Measurements from ENCODE around the gene SNAPC5.
"Not testable (repeated sequence)": the region's sequence is repeated elsewhere in the genome, so short reads cannot be mapped to it uniquely, and the experiment has no call there.

The SNAPC5 gene

DNA sequence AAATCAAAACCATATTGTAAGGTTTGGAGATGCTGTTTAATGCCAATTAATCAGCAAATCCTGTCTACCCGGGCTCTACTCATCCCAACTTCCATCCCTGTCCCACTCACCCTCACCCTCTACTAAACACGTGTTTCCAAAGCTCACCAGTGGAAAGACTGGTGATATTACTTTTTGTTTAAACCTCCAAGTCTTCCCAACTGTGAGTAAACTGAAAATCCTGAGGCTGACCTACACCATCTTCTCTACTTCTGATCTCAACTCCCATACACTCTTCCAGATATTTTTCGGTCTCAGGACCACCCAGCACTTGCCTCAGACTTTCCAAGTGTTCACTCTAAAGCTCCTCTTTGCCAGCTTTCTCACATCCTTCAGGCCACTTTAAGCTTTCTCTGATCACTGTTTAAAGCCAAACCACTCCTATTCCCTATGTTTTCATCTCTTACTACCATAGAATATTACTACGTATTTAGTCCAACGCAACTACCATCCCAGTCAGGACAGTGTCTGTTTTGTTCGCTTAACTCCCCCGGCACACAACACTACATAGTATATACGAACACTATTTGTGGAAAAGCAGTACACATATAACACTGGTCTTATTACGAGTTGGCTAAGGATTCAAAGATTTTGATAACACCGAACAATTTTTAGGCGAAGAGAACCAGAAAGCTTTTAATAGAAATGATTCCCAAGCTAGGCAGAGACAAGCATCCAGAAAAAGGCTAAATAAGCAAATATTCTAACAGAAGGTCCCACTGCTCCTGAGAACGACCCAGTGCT is 6.4 kb upstream of the SNAPC5 start:
- no peak for DNase-seq (ENCODE audit: low read depth)
- peak overlapping the region; percentile 100 for H3K4me3 ChIP-seq (ENCODE audit: low read length)
- TF ChIP-seq, protein P1, sequence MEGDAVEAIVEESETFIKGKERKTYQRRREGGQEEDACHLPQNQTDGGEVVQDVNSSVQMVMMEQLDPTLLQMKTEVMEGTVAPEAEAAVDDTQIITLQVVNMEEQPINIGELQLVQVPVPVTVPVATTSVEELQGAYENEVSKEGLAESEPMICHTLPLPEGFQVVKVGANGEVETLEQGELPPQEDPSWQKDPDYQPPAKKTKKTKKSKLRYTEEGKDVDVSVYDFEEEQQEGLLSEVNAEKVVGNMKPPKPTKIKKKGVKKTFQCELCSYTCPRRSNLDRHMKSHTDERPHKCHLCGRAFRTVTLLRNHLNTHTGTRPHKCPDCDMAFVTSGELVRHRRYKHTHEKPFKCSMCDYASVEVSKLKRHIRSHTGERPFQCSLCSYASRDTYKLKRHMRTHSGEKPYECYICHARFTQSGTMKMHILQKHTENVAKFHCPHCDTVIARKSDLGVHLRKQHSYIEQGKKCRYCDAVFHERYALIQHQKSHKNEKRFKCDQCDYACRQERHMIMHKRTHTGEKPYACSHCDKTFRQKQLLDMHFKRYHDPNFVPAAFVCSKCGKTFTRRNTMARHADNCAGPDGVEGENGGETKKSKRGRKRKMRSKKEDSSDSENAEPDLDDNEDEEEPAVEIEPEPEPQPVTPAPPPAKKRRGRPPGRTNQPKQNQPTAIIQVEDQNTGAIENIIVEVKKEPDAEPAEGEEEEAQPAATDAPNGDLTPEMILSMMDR (IDR thresholded peaks at IDR 0.05; ENCODE audit: insufficient read depth, low read depth, low read length, missing control alignments), result no peak

DNA sequence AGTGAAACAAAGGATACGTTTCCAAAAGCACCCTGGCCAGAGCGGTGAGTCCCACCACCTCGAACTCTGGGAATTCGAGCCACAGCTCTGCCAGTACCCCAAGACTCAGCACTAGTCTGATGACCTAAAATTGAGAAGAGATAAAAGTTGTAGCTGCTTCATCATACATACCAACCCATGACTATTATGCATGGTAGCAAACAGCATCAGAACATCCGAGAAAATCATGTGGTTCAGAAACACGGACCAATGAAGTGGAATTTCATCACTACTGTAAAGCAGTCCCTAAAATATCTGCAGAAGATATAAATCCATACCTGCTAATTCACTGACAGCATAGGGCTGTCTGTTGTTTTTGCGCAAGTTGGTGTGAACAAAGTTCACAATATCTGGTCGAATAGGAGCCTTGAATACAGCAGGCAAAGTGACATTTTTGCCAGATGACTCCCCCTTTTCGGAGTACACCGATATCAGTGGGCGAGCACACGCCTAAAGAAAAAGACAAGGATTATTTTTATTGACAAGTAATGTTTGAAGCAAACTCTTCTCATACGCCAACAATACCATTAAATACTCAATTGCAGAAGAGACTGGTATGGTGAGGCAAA is 5.6 kb upstream of the SNAPC5 start:
- peak overlapping the region; percentile 100 for H3K4me3 ChIP-seq (ENCODE audit: low read length)
- DNase-seq (ENCODE audit: low read depth), result not testable (repeated sequence)

GRCh38 chr15:66502491-66502890 is 4.9 kb upstream of the SNAPC5 start:
- peak overlapping the region; percentile 100 for H3K4me3 ChIP-seq (ENCODE audit: low read length)
- DNase-seq (ENCODE audit: low read depth), result no peak
- TF ChIP-seq, protein P1 (IDR thresholded peaks at IDR 0.05; ENCODE audit: insufficient read depth, low read depth, low read length, missing control alignments), result no peak

GRCh38 chr15:66500346-66500745 is 2.8 kb upstream of the SNAPC5 start:
- H3K4me3 ChIP-seq (ENCODE audit: low read length); DNase-seq (ENCODE audit: low read depth): not testable (repeated sequence)

DNA sequence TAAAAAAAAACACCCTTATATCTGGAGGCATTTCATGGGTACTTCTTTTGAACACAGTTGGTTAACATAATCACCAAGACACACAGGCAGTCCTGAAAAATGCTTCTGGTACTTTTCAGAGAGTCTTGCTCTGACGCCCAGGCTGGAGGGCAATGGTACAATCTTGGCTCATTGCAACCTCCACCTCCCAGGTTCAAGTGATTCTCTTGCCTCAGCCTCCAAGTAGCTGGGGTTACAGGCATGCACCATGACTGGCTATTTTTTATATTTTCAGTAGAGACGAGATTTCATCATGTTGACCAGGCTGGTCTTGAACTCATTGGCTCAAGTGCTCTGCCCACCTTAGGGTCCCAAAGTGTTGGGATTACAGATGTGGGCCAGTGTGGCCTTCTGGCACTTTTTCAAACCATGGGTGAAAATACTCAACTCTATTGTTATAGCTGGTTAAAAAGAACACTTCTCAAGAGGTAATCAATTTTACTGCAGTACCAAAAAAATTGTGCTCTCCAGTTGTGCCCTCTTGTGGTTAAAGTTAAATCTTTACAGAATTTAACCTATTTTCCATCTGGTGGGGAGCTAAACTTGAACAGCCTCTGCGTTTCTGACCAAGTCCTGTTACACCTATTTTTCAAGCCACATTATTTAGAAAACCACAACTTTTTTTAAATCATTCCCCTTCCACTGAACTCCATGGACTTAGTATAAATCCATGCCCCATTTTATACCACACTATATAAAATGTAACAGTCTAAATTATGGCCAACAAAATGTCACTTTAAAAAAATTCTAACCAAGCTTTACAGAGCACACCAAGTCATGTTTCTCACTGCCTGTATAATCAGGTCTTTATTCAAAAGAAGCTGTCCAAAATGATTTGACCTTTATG is 1.2 kb upstream of the SNAPC5 start:
- DNase-seq (ENCODE audit: low read depth), result no peak

DNA sequence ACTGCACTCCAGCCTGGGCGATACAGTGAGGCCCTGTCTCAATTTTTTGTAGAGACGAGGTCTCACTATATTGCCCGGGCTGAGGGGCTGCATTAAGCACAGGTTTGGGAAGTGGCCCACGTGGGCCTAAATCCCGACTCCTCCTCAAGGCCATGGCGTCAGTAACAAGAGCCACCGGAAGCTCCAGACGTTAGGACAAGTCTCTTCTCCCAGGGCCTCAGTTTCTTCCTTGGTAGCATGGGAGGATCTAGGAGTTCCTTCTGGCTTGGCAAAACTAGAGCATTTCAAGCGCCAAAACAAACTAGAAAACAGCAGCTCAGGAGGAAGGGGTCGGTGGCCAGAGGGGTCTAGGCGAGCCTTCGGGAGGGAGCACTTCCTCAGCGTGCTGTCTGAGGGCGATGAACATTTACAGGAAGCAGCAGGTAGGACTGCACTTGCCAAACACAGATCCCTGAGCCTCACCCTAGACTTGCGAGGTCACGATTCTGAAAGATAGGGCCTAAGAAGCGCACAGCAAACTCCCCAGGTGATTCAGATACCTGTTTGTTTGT is 536 bp downstream of the SNAPC5 start:
- H3K4me3 ChIP-seq (ENCODE audit: low read length), result peak overlapping the region; percentile 82
- TF ChIP-seq, protein P1 (IDR thresholded peaks at IDR 0.05; ENCODE audit: insufficient read depth, low read depth, low read length, missing control alignments), result no peak
- DNase-seq (ENCODE audit: low read depth), result no peak

More for the DNA sequence above, 1.2 kb upstream of the SNAPC5 start:
- no peak overlapping the region for H3K4me3 ChIP-seq (ENCODE audit: low read length)
- TF ChIP-seq, protein P1 (IDR thresholded peaks at IDR 0.05; ENCODE audit: insufficient read depth, low read depth, low read length, missing control alignments), result peak; percentile 25

- H3K4me3 ChIP-seq (ENCODE audit: low read length), result no peak overlapping the region
- DNase-seq (ENCODE audit: low read depth), result no peak
Observed at GRCh38 chr15:66494262-66494661, 3.3 kb downstream of the SNAPC5 start.

More at GRCh38 chr15:66494262-66494661, 3.3 kb downstream of the SNAPC5 start:
- TF ChIP-seq, protein P1 (IDR thresholded peaks at IDR 0.05; ENCODE audit: insufficient read depth, low read depth, low read length, missing control alignments), result no peak

Measured in epithelial cell of esophagus (primary cell).